Right lobe of liver (tissue), 4 donors: ENCODE measurements around the gene OR10K1.

Experiments
- POLR2A ChIP-seq: fragments of 450-650 bp; IDR thresholded peaks from one replicate; pipeline ENCODE4 v1.6.1; 2017; ENCODE audit warnings: antibody characterized with exemption, mild to moderate bottlenecking
- TF ChIP-seq, protein P1 (sequence below), 4 donors: fragments of 200-600 bp in 3 of 4; fragments of 450-650 bp in 1 of 4; IDR thresholded peaks; one replicate each; pipeline versions ENCODE4 v1.5.1 to v1.8.0; 2016 to 2022; ENCODE audit warnings: antibody characterized with exemption in 4 of 4, mild to moderate bottlenecking in 2 of 4
- donor health status: DM: no; HTN: no; CAD: no.
- donor health status: DM: no; HTN: no; CAD: no.
- donor health status: DM: no; HTN: yes; CAD: no.

GRCh38 chr1:158507511-158507910, 45.9 kb downstream of the OR10K1 start:
- TF ChIP-seq, protein P1, sequence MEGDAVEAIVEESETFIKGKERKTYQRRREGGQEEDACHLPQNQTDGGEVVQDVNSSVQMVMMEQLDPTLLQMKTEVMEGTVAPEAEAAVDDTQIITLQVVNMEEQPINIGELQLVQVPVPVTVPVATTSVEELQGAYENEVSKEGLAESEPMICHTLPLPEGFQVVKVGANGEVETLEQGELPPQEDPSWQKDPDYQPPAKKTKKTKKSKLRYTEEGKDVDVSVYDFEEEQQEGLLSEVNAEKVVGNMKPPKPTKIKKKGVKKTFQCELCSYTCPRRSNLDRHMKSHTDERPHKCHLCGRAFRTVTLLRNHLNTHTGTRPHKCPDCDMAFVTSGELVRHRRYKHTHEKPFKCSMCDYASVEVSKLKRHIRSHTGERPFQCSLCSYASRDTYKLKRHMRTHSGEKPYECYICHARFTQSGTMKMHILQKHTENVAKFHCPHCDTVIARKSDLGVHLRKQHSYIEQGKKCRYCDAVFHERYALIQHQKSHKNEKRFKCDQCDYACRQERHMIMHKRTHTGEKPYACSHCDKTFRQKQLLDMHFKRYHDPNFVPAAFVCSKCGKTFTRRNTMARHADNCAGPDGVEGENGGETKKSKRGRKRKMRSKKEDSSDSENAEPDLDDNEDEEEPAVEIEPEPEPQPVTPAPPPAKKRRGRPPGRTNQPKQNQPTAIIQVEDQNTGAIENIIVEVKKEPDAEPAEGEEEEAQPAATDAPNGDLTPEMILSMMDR (IDR thresholded peaks at IDR 0.05): no peak
- TF ChIP-seq POLR2A: no peak
